ENCODE results near the gene IQCE. TPM values are rescaled to one million over a fixed set of nuclear protein-coding genes. Genes with fewer than 3 reads are reported as not detected.

The IQCE gene
- polyA plus RNA-seq, 1 donor from 2014 or later = 21.2 TPM

DNA sequence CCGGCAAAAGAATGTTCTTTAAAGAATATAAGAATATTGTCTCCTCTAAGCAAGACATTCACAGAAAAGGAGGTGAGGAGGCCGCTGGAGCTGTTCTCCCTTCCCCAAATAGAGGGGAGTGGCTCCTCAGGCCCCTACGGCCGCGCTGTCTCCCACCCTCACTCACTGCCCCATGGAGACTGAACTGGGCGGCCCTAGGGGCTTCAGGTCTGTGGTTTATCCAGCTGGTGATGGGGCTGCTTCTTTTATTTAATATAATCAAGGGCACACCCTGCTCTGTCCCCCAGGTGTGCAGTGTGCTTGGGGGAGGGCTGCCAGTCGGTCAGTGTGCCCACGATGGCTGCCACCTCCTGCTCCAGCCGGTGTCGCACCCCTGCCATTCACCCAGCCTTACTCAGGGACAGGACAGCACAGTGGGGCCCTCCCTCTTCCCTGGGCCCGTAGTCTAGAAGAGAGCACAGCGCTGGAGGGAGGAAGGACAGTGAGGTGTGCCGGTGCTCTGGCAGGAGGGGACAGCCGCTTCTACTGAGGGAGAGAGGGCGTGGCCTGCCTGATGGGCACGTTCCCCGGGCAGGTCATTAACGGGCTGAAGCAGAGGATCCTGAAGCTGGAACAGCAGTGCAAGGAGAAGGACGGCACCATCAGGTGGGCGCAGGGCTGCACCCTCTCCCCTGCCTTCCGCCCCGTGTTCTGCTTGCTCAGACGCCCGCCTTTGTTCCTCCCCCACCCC lies 23.4 kb downstream of the IQCE start:
- H3K36me3 ChIP-seq (ENCODE audit: insufficient read depth, low read length) = no peaks in the 10 kb centered on the region

DNA sequence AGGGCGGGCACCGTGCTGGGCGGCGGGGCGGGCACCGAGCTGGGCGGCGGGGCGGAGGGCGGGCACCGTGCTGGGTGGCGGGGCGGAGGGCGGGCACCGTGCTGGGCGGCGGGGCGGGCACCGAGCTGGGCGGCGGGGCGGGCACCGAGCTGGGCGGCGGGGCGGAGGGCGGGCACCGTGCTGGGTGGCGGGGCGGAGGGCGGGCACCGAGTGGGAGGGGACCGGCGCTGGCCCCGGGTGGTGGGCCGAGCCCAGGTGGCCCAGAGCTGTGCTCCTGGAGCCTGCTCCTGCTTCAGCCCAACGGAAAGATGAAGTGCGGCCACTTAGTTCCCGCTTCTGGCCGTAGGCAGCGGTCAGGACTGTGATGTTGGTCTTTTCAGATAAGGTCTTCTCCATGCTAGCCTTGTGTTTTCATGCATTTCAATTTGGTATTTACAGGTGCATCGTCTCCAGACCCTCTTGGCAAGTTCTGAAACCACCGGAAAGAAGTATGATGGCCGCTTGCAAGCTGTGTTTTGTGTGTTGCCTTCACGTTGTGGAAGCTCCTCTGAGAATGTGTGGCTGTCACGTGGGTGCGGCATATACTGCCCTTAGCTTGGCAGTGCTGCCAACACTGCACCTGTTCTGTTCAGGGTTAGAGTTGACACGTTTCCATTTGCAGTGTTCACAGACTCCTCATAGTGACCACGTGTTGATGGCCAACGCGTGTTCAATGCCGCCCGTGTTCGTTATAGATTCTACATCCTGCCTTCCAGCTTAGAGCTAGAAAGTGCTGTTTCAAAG lies 25.2 kb downstream of the IQCE start:
- TF ChIP-seq TAF1 (IDR thresholded peaks at IDR 0.05; ENCODE audit: low read depth) (no peak), EZH2 (IDR thresholded peaks at IDR 0.05; ENCODE audit: borderline replicate concordance, insufficient read depth, low read length, poor library complexity, severe bottlenecking) (no peak), EP300 (conservative IDR thresholded peaks at IDR 0.05; ENCODE audit: poor library complexity, severe bottlenecking) (no peak), POLR2AphosphoS5 (IDR thresholded peaks at IDR 0.05) (no peak), MXI1 (conservative IDR thresholded peaks at IDR 0.05; ENCODE audit: poor library complexity, severe bottlenecking) (no peak), RAD21 (conservative IDR thresholded peaks at IDR 0.05) (no peak), SMC3 (conservative IDR thresholded peaks at IDR 0.05; ENCODE audit: poor library complexity) (no peak)
- TF ChIP-seq, protein P1, sequence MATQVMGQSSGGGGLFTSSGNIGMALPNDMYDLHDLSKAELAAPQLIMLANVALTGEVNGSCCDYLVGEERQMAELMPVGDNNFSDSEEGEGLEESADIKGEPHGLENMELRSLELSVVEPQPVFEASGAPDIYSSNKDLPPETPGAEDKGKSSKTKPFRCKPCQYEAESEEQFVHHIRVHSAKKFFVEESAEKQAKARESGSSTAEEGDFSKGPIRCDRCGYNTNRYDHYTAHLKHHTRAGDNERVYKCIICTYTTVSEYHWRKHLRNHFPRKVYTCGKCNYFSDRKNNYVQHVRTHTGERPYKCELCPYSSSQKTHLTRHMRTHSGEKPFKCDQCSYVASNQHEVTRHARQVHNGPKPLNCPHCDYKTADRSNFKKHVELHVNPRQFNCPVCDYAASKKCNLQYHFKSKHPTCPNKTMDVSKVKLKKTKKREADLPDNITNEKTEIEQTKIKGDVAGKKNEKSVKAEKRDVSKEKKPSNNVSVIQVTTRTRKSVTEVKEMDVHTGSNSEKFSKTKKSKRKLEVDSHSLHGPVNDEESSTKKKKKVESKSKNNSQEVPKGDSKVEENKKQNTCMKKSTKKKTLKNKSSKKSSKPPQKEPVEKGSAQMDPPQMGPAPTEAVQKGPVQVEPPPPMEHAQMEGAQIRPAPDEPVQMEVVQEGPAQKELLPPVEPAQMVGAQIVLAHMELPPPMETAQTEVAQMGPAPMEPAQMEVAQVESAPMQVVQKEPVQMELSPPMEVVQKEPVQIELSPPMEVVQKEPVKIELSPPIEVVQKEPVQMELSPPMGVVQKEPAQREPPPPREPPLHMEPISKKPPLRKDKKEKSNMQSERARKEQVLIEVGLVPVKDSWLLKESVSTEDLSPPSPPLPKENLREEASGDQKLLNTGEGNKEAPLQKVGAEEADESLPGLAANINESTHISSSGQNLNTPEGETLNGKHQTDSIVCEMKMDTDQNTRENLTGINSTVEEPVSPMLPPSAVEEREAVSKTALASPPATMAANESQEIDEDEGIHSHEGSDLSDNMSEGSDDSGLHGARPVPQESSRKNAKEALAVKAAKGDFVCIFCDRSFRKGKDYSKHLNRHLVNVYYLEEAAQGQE (IDR thresholded peaks at IDR 0.05; ENCODE audit: borderline replicate concordance) = no peak
- TF ChIP-seq, protein P2, sequence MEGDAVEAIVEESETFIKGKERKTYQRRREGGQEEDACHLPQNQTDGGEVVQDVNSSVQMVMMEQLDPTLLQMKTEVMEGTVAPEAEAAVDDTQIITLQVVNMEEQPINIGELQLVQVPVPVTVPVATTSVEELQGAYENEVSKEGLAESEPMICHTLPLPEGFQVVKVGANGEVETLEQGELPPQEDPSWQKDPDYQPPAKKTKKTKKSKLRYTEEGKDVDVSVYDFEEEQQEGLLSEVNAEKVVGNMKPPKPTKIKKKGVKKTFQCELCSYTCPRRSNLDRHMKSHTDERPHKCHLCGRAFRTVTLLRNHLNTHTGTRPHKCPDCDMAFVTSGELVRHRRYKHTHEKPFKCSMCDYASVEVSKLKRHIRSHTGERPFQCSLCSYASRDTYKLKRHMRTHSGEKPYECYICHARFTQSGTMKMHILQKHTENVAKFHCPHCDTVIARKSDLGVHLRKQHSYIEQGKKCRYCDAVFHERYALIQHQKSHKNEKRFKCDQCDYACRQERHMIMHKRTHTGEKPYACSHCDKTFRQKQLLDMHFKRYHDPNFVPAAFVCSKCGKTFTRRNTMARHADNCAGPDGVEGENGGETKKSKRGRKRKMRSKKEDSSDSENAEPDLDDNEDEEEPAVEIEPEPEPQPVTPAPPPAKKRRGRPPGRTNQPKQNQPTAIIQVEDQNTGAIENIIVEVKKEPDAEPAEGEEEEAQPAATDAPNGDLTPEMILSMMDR (IDR thresholded peaks at IDR 0.05; ENCODE audit: poor library complexity, severe bottlenecking) = no peak
- H3K79me2 ChIP-seq (replicated peaks; ENCODE audit: insufficient read depth, low read length) = no peaks in the 10 kb centered on the region
- no peak overlapping the region for H3K9ac ChIP-seq (ENCODE audit: low read length)
- H2AFZ ChIP-seq (ENCODE audit: low read depth, low read length) = no peak overlapping the region
- H4K20me1 ChIP-seq (ENCODE audit: insufficient read depth) = no peaks in the 10 kb centered on the region
- H3K4me3 ChIP-seq (ENCODE audit: low read length) = no peak overlapping the region
- H3K9me2 ChIP-seq (ENCODE audit: insufficient read depth, low read length) = no peaks in the 10 kb centered on the region
- H3K27ac ChIP-seq (ENCODE audit: low read length) = no peak overlapping the region
- H3K4me2 ChIP-seq (ENCODE audit: low read length) = no peak overlapping the region
- H3F3A ChIP-seq (ENCODE audit: insufficient read depth, low read length, poor library complexity, severe bottlenecking) = no peaks in the 10 kb centered on the region
- H3K27me3 ChIP-seq (ENCODE audit: insufficient read depth, low read depth, low read length) = no peaks in the 10 kb centered on the region
- no peaks in the 10 kb centered on the region for H3K36me3 ChIP-seq (ENCODE audit: insufficient read depth, low read length)
- H3K9me3 ChIP-seq (ENCODE audit: low read length) = no peaks in the 10 kb centered on the region

More for the DNA sequence above, 23.4 kb downstream of the IQCE start:
- Histone ChIP-seq H2AFZ (ENCODE audit: low read depth, low read length) (no peak overlapping the region), H3K9me3 (ENCODE audit: low read length) (no peaks in the 10 kb centered on the region), H3K9ac (ENCODE audit: low read length) (no peak overlapping the region), H3K27me3 (ENCODE audit: insufficient read depth, low read depth, low read length) (no peaks in the 10 kb centered on the region), H3K9me2 (ENCODE audit: insufficient read depth, low read length) (no peaks in the 10 kb centered on the region), H3K4me2 (ENCODE audit: low read length) (no peak overlapping the region), H3F3A (ENCODE audit: insufficient read depth, low read length, poor library complexity, severe bottlenecking) (no peaks in the 10 kb centered on the region), H3K27ac (ENCODE audit: low read length) (no peak overlapping the region), H3K79me2 (replicated peaks; ENCODE audit: insufficient read depth, low read length) (no peaks in the 10 kb centered on the region), H3K4me3 (ENCODE audit: low read length) (no peak overlapping the region), H4K20me1 (ENCODE audit: insufficient read depth) (no peaks in the 10 kb centered on the region)
- TF ChIP-seq RAD21 (conservative IDR thresholded peaks at IDR 0.05) (no peak), SMC3 (conservative IDR thresholded peaks at IDR 0.05; ENCODE audit: poor library complexity) (no peak), TAF1 (IDR thresholded peaks at IDR 0.05; ENCODE audit: low read depth) (no peak), EP300 (conservative IDR thresholded peaks at IDR 0.05; ENCODE audit: poor library complexity, severe bottlenecking) (no peak), EZH2 (IDR thresholded peaks at IDR 0.05; ENCODE audit: borderline replicate concordance, insufficient read depth, low read length, poor library complexity, severe bottlenecking) (no peak)
- TF ChIP-seq, protein P2 (IDR thresholded peaks at IDR 0.05; ENCODE audit: poor library complexity, severe bottlenecking) = no peak

Measured in neural cell (in vitro differentiated cells).